Measurements from ENCODE around the gene FANCC.

Gene FANCC

GRCh38 chr9:95112436-95113280, 204.9 kb downstream of the FANCC start:
- H3K4me3 ChIP-seq (ENCODE audit: low read depth, low read length) = no peak overlapping the region
- DNase-seq (ENCODE audit: low read depth) = no peak
- TF ChIP-seq CTCF (IDR thresholded peaks at IDR 0.05; ENCODE audit: low read depth, low read length, missing control alignments) = no peak

- TF ChIP-seq CTCF (IDR thresholded peaks at IDR 0.05; ENCODE audit: low read depth, low read length, missing control alignments) = no peak
- no peak overlapping the region for H3K4me3 ChIP-seq (ENCODE audit: low read depth, low read length)
- DNase-seq (ENCODE audit: low read depth) = no peak
Observed at GRCh38 chr9:95111716-95112115, 205.8 kb downstream of the FANCC start.

- no peak for DNase-seq (ENCODE audit: low read depth)
- no peak for TF ChIP-seq CTCF (IDR thresholded peaks at IDR 0.05; ENCODE audit: low read depth, low read length, missing control alignments)
Observed at GRCh38 chr9:95110921-95111525, 206.5 kb downstream of the FANCC start.

GRCh38 chr9:95109456-95109855, 208.1 kb downstream of the FANCC start:
- no peak for TF ChIP-seq CTCF (IDR thresholded peaks at IDR 0.05; ENCODE audit: low read depth, low read length, missing control alignments)
- no peak for DNase-seq (ENCODE audit: low read depth)
- no peak overlapping the region for H3K4me3 ChIP-seq (ENCODE audit: low read depth, low read length)

More at GRCh38 chr9:95110921-95111525, 206.5 kb downstream of the FANCC start:
- no peak overlapping the region for H3K4me3 ChIP-seq (ENCODE audit: low read depth, low read length)

GRCh38 chr9:95108777-95109176, 208.7 kb downstream of the FANCC start:
- DNase-seq (ENCODE audit: low read depth) = no peak
- TF ChIP-seq CTCF (IDR thresholded peaks at IDR 0.05; ENCODE audit: low read depth, low read length, missing control alignments) = no peak
- H3K4me3 ChIP-seq (ENCODE audit: low read depth, low read length) = no peak overlapping the region

GRCh38 chr9:95107976-95108375, 209.5 kb downstream of the FANCC start:
- DNase-seq (ENCODE audit: low read depth) = no peak
- no peak for TF ChIP-seq CTCF (IDR thresholded peaks at IDR 0.05; ENCODE audit: low read depth, low read length, missing control alignments)
- H3K4me3 ChIP-seq (ENCODE audit: low read depth, low read length) = no peak overlapping the region

Data from GM12864 (cell line).